Effector memory CD4-positive, alpha-beta T cell (primary cell): ENCODE data around the gene BMERB1.

Experiments
- DNase-seq, 3 donors: peaks; one replicate each; pipeline ENCODE4 v3.0.0-alpha.2; 2020
- H3K27ac ChIP-seq: 2 replicates; pipeline ENCODE4 v1.7.0; 2013; ENCODE audit warnings: mild to moderate bottlenecking, low read length, moderate library complexity; ENCODE audit not compliant: insufficient read depth, poor library complexity, severe bottlenecking
- H3K27me3 ChIP-seq: replicated peaks from 2 replicates; pipeline ENCODE4 v1.7.0; 2013; ENCODE audit warnings: mild to moderate bottlenecking, low read length; ENCODE audit not compliant: insufficient read depth, control insufficient read depth, poor library complexity, severe bottlenecking
- H3K36me3 ChIP-seq: 2 replicates; pipeline ENCODE4 v1.7.0; 2013; ENCODE audit warnings: mild to moderate bottlenecking, low read length, moderate library complexity; ENCODE audit not compliant: control insufficient read depth, insufficient read depth
- H3K4me1 ChIP-seq: 2 replicates; pipeline ENCODE4 v1.7.0; 2013; ENCODE audit warnings: low read length, mild to moderate bottlenecking; ENCODE audit not compliant: control insufficient read depth, insufficient read depth, poor library complexity, severe bottlenecking
- H3K4me3 ChIP-seq: 2 replicates; pipeline ENCODE4 v1.7.0; 2013; ENCODE audit warnings: low read length, low read depth, mild to moderate bottlenecking; ENCODE audit not compliant: insufficient read depth, poor library complexity, severe bottlenecking
- H3K9me3 ChIP-seq: 2 replicates; pipeline ENCODE4 v1.7.0; 2013; ENCODE audit warnings: mild to moderate bottlenecking, low read length, moderate library complexity; ENCODE audit not compliant: control insufficient read depth

Gene BMERB1

GRCh38 chr16:15578824-15579223, 144.4 kb downstream of the BMERB1 start:
- Histone ChIP-seq H3K27ac (no peak overlapping the region), H3K4me1 (no peaks in the 10 kb centered on the region), H3K36me3 (no peaks in the 10 kb centered on the region), H3K27me3 (no peaks in the 10 kb centered on the region), H3K9me3 (no peaks in the 10 kb centered on the region), H3K4me3 (no peak overlapping the region)
- DNase-seq = no peak

GRCh38 chr16:15581127-15581815, 146.9 kb downstream of the BMERB1 start:
- H3K4me1 ChIP-seq = no peaks in the 10 kb centered on the region
- no peak for DNase-seq
- no peak overlapping the region for H3K27ac ChIP-seq
- H3K4me3 ChIP-seq = no peak overlapping the region
- no peaks in the 10 kb centered on the region for H3K36me3 ChIP-seq
- H3K9me3 ChIP-seq = no peaks in the 10 kb centered on the region
- H3K27me3 ChIP-seq = no peaks in the 10 kb centered on the region

GRCh38 chr16:15583526-15583925, 149.1 kb downstream of the BMERB1 start:
- H3K9me3 ChIP-seq = no peaks in the 10 kb centered on the region
- no peaks in the 10 kb centered on the region for H3K36me3 ChIP-seq
- no peaks in the 10 kb centered on the region for H3K27me3 ChIP-seq
- no peak for DNase-seq
- no peak overlapping the region for H3K4me3 ChIP-seq
- H3K27ac ChIP-seq = no peak overlapping the region
- H3K4me1 ChIP-seq = no peaks in the 10 kb centered on the region

GRCh38 chr16:15585956-15586355, 151.6 kb downstream of the BMERB1 start:
- H3K27me3 ChIP-seq = no peaks in the 10 kb centered on the region
- H3K9me3 ChIP-seq = no peaks in the 10 kb centered on the region
- no peak for DNase-seq
- H3K36me3 ChIP-seq = no peaks in the 10 kb centered on the region
- H3K4me3 ChIP-seq = no peak overlapping the region
- H3K27ac ChIP-seq = no peak overlapping the region
- peaks cover 5% of the 10 kb centered on the region for H3K4me1 ChIP-seq

GRCh38 chr16:15586716-15587115, 152.3 kb downstream of the BMERB1 start:
- H3K4me3 ChIP-seq = no peak overlapping the region
- no peaks in the 10 kb centered on the region for H3K36me3 ChIP-seq

GRCh38 chr16:15587152-15587825, 152.9 kb downstream of the BMERB1 start:
- Histone ChIP-seq H3K36me3 (no peaks in the 10 kb centered on the region), H3K4me1 (peaks cover 9% of the 10 kb centered on the region), H3K27me3 (no peaks in the 10 kb centered on the region), H3K4me3 (no peak overlapping the region), H3K27ac (no peak overlapping the region), H3K9me3 (no peaks in the 10 kb centered on the region)
- DNase-seq = no peak

More at GRCh38 chr16:15586716-15587115, 152.3 kb downstream of the BMERB1 start:
- Histone ChIP-seq H3K9me3 (no peaks in the 10 kb centered on the region), H3K27ac (no peak overlapping the region), H3K4me1 (peaks cover 5% of the 10 kb centered on the region), H3K27me3 (no peaks in the 10 kb centered on the region)
- no peak for DNase-seq

GRCh38 chr16:15592324-15592723, 157.9 kb downstream of the BMERB1 start:
- peaks cover 32% of the 10 kb centered on the region for H3K36me3 ChIP-seq
- H3K27ac ChIP-seq = peak overlapping the region; percentile 48

GRCh38 chr16:15593235-15593634, 158.8 kb downstream of the BMERB1 start:
- Histone ChIP-seq H3K4me1 (peaks cover 10% of the 10 kb centered on the region), H3K36me3 (peaks cover 41% of the 10 kb centered on the region), H3K9me3 (no peaks in the 10 kb centered on the region), H3K4me3 (no peak overlapping the region), H3K27me3 (no peaks in the 10 kb centered on the region), H3K27ac (no peak overlapping the region)
- no peak for DNase-seq

More at GRCh38 chr16:15592324-15592723, 157.9 kb downstream of the BMERB1 start:
- Histone ChIP-seq H3K9me3 (no peaks in the 10 kb centered on the region), H3K27me3 (no peaks in the 10 kb centered on the region), H3K4me3 (no peak overlapping the region), H3K4me1 (peaks cover 10% of the 10 kb centered on the region)
- DNase-seq = peak in 1 of 3 donors; percentile 16

GRCh38 chr16:15594711-15595320, 160.4 kb downstream of the BMERB1 start:
- H3K36me3 ChIP-seq = peaks cover 57% of the 10 kb centered on the region
- H3K27ac ChIP-seq = no peak overlapping the region

GRCh38 chr16:15597135-15597534, 162.7 kb downstream of the BMERB1 start:
- H3K36me3 ChIP-seq = peaks cover 80% of the 10 kb centered on the region
- peaks cover 3% of the 10 kb centered on the region for H3K4me1 ChIP-seq
- DNase-seq = no peak
- no peaks in the 10 kb centered on the region for H3K9me3 ChIP-seq
- no peak overlapping the region for H3K4me3 ChIP-seq
- no peaks in the 10 kb centered on the region for H3K27me3 ChIP-seq
- H3K27ac ChIP-seq = no peak overlapping the region

More at GRCh38 chr16:15594711-15595320, 160.4 kb downstream of the BMERB1 start:
- no peaks in the 10 kb centered on the region for H3K9me3 ChIP-seq
- H3K4me3 ChIP-seq = no peak overlapping the region
- peaks cover 10% of the 10 kb centered on the region for H3K4me1 ChIP-seq
- DNase-seq = no peak
- no peaks in the 10 kb centered on the region for H3K27me3 ChIP-seq
